Naive B cell (primary cell): ENCODE data around the gene TSPAN1. TPM values are rescaled to one million over a fixed set of nuclear protein-coding genes. Genes with fewer than 3 reads are reported as not detected.

Experiments used
- ATAC-seq, 2 donors: fragments of 150-1000 bp; cut with Tn5 transposase; 2 replicates each; pipeline ENCODE4 v1.10.0; 2021; ENCODE audit warnings: low read depth in 2 of 2, mild to moderate bottlenecking in 2 of 2, moderate library complexity in 2 of 2
- DNase-seq: peaks from one replicate; pipeline ENCODE4 v3.0.0; 2022
- H3K27ac Mint-ChIP-seq, 6 donors: one replicate each; pipeline ENCODE4 v1.8.0; 2020 to 2022; ENCODE audit warnings: mild to moderate bottlenecking in 6 of 6, mixed read lengths in 6 of 6, moderate library complexity in 5 of 6, inconsistent platforms in 2 of 6
- H3K27me3 Mint-ChIP-seq, 3 donors: one replicate each; pipeline ENCODE4 v1.8.0; 2021 to 2022; ENCODE audit warnings: mixed read lengths in 3 of 3, mild to moderate bottlenecking in 1 of 3
- H3K36me3 Mint-ChIP-seq, 2 donors: one replicate each; pipeline ENCODE4 v1.8.0; 2020 to 2022; ENCODE audit warnings: mixed read lengths in 2 of 2, inconsistent platforms in 1 of 2, mild to moderate bottlenecking in 1 of 2
- H3K4me1 Mint-ChIP-seq, 3 donors: one replicate each; pipeline ENCODE4 v1.8.0; 2020 to 2022; ENCODE audit warnings: mixed read lengths in 3 of 3, inconsistent platforms in 1 of 3, mild to moderate bottlenecking in 1 of 3, moderate library complexity in 1 of 3
- H3K4me3 Mint-ChIP-seq, 8 donors: one replicate each; pipeline ENCODE4 v1.8.0; 2020 to 2022; ENCODE audit warnings: mild to moderate bottlenecking in 8 of 8, mixed read lengths in 8 of 8, moderate library complexity in 8 of 8, inconsistent platforms in 2 of 8
- H3K9me3 Mint-ChIP-seq, 7 donors: one replicate each; pipeline ENCODE4 v1.8.0; 2020 to 2022; ENCODE audit warnings: mixed read lengths in 7 of 7, mild to moderate bottlenecking in 5 of 7, inconsistent platforms in 2 of 7, moderate library complexity in 1 of 7
- polyA plus RNA-seq, 6 donors: library from polyadenylated mRNA; unstranded; fragments of 300-500 nt; fragmentation: Illumina TruSeq; gene quantifications; one replicate each; pipeline ENCODE4 v1.2.3, GENCODE V29; 2021; ENCODE audit warnings: low read depth in 6 of 6

The TSPAN1 gene, protein sequence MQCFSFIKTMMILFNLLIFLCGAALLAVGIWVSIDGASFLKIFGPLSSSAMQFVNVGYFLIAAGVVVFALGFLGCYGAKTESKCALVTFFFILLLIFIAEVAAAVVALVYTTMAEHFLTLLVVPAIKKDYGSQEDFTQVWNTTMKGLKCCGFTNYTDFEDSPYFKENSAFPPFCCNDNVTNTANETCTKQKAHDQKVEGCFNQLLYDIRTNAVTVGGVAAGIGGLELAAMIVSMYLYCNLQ
- not detected for polyA plus RNA-seq

DNA sequence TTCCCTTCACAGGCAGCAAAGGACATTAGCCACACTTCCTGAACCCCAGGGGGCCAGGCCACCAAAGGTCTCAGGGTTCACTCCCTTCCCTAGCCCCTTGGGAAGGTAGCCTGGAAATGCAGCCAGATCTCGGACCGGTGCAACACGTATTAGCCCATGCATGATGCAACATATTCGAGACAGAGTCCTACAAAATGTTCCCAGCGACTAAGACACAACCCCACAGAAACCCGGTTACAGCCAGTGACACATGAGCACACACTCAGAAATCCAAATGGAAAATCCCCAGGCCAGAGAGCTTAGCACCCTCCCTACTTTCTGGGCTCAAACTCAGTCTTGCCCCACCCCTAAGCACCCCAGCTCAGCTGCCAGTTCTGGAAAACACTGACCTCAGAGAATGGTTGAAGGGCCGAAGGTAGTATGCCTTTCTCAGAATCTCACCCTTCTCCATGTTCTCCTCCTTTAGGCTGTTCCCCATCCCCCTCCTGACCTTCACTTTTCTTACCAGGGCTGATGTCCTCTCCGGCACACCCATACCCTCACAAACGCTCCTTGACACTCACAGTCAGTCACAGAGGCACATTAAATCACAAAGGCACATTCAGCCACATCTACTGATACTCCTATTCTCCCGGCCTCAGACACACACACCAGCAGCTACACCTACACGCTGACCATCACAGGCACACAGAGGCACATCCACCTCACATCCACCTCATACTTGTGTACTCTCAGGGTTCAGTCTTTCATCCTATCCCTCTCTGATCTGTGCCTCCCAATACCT, at the start of gene TSPAN1:
Gene TSPAN1, plus strand, starts transcription at position 640 of the 784 bp plus-strand sequence. CDS start 6,021 bp downstream, outside the sequence.
- no peaks in the 10 kb centered on the region for H3K9me3 Mint-ChIP-seq
- DNase-seq (no peak), ATAC-seq (no peak)
- no peaks in the 10 kb centered on the region for H3K36me3 Mint-ChIP-seq
- H3K4me1 Mint-ChIP-seq = peaks cover 4 to 8% (median 5%) of the 10 kb centered on the region in 3 donors
- no peak within 1 kb of the TSS for H3K27ac Mint-ChIP-seq
- H3K27me3 Mint-ChIP-seq = no peaks in the 10 kb centered on the region
- no peak within 1 kb of the TSS for H3K4me3 Mint-ChIP-seq

DNA sequence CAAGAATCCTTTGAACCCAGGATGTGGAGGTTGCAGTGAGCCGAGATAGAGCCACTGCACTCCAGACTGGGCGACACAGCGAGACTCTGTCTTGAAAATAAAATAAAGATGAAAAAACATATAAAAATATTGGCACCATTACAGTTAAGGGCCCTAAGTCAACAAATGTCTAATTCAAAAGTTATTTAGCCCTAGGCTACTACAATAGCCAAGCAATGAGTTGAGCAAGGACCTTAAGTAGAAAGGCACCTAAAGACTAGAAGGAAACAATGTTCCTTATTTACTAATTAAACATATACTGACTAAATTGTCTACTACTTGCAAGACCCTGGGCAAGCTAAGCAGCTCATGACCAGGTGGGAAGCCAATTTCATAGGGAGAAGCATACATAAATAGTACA, 46.5 kb upstream of the TSPAN1 start:
- H3K4me3 Mint-ChIP-seq = no peak overlapping the region
- peaks cover 15 to 29% (median 18%) of the 10 kb centered on the region in 3 donors for H3K4me1 Mint-ChIP-seq
- peaks cover 37 to 42% (median 41%) of the 10 kb centered on the region in 3 donors for H3K27me3 Mint-ChIP-seq
- DNase-seq = no peak
- no peak for ATAC-seq
- H3K27ac Mint-ChIP-seq = no peak overlapping the region
- peaks cover 0 to 3% (median 0%) of the 10 kb centered on the region in 7 donors for H3K9me3 Mint-ChIP-seq
- H3K36me3 Mint-ChIP-seq = no peaks in the 10 kb centered on the region

DNA sequence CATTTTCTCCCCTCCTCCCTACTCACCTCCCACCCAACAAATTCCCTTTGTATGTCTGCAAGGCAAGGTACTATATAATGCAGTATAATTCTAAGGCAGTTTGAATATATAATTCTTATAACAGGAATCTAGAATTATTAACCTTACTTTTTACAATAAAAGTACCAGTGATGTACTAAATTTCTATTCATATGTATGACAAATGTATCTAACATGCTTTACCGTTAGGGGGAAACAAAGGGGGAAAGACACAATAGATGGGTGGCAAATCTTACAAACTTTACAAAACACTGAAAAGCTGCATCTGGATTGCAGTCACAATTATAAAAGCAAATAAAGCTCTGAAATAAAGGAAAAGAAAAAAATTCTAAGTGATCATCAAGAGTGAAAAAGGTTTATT, 44.8 kb upstream of the TSPAN1 start:
- Mint-ChIP-seq H3K36me3 (no peaks in the 10 kb centered on the region), H3K4me1 (peaks cover 21 to 28% (median 24%) of the 10 kb centered on the region in 3 donors), H3K27ac (no peak overlapping the region), H3K27me3 (peaks cover 40 to 42% (median 41%) of the 10 kb centered on the region in 3 donors), H3K9me3 (peaks cover 0 to 3% (median 0%) of the 10 kb centered on the region in 7 donors), H3K4me3 (peak overlapping the region in 1 of 8 donors; percentile 65)
- ATAC-seq = no peak
- DNase-seq = no peak

- Mint-ChIP-seq H3K4me1 (peaks cover 21 to 28% (median 24%) of the 10 kb centered on the region in 3 donors), H3K36me3 (no peaks in the 10 kb centered on the region), H3K27me3 (peaks cover 40 to 42% (median 41%) of the 10 kb centered on the region in 3 donors), H3K9me3 (peaks cover 0 to 3% (median 0%) of the 10 kb centered on the region in 7 donors), H3K4me3 (peak overlapping the region in 2 of 8 donors; percentile 65 to 98), H3K27ac (no peak overlapping the region)
- ATAC-seq (no peak), DNase-seq (no peak)
Measured at GRCh38 chr1:46130606-46131005, 44.3 kb upstream of the TSPAN1 start.

DNA sequence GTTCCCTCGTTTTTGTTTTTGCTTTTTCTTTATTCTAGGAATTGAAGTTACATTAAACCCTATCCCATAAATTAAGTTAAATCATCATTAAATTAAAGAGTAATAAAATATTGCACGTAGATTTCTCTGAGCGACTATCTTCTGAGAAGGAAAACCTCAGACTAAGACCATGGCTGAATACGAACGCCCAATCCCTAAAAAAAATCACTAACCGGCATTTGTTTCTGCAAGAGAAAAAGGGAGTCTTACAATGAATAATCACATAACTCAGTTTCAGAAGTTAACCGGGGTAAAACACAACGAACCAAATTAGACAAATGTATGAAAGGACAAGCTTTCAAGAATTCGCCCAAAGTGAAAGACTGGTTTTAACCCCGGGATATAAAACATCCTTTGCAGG, 43.8 kb upstream of the TSPAN1 start:
- Mint-ChIP-seq H3K36me3 (no peaks in the 10 kb centered on the region), H3K4me3 (peak overlapping the region in 7 of 8 donors; percentile 35 to 99 (median 95))

GRCh38 chr1:46131712-46132528, 43.0 kb upstream of the TSPAN1 start:
- ATAC-seq = peak; percentile 24 to 31
- no peaks in the 10 kb centered on the region for H3K36me3 Mint-ChIP-seq
- H3K9me3 Mint-ChIP-seq = peaks cover 0 to 3% (median 0%) of the 10 kb centered on the region in 7 donors
- H3K4me1 Mint-ChIP-seq = peaks cover 21 to 28% (median 24%) of the 10 kb centered on the region in 3 donors
- peak; percentile 10 for DNase-seq
- H3K27ac Mint-ChIP-seq = peak overlapping the region in 5 of 6 donors; percentile 57 to 90 (median 82)
- peaks cover 41 to 50% (median 49%) of the 10 kb centered on the region in 3 donors for H3K27me3 Mint-ChIP-seq
- H3K4me3 Mint-ChIP-seq = peak overlapping the region; percentile 95 to 100 (median 98)

More for the DNA sequence above, 43.8 kb upstream of the TSPAN1 start:
- DNase-seq (no peak), ATAC-seq (no peak)
- H3K27ac Mint-ChIP-seq = peak overlapping the region in 1 of 6 donors; percentile 22
- H3K4me1 Mint-ChIP-seq = peaks cover 21 to 28% (median 24%) of the 10 kb centered on the region in 3 donors
- peaks cover 41 to 42% (median 42%) of the 10 kb centered on the region in 3 donors for H3K27me3 Mint-ChIP-seq
- H3K9me3 Mint-ChIP-seq = peaks cover 0 to 3% (median 0%) of the 10 kb centered on the region in 7 donors

DNA sequence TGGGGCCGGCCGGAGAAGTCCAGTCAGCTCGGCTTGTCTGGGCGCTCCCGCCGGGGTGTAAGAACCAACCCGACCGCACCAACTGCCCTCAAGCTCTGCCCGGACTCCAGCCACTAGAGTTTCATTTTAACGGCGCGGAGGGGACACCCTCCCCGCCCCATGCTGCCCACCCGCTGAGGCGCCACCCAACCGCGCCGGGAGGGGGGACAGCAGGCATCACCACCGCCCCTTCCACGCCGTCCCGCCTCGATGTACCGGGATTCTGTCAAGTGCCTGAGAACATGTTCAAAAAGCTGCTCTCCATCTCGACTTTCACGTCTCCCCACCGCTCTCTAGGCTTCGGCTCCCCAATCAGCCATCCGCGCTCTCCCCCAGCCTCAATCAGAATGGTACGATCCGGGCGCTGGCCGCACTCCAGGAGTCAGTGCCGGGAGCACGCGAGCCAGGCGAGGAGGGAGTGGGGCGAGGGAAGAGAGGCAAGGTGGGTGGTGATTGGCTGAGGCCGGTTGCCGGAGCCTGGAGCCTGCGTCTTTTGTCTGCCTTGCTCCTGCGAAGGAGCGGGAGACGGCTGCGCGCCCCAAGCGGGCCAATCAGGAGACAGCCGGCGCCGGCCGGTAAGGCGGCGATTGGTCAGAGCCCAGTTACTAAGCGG, 42.2 kb upstream of the TSPAN1 start, which contains the start of gene PIK3R3:
Gene PIK3R3, minus strand, starts transcription at position 101 of the 652 bp plus-strand sequence. CDS start 677 bp downstream, outside the sequence.
- Mint-ChIP-seq H3K4me1 (peaks cover 21 to 28% (median 24%) of the 10 kb centered on the region in 3 donors), H3K9me3 (peaks cover 0 to 3% (median 0%) of the 10 kb centered on the region in 7 donors), H3K27ac (peak within 1 kb of the TSS; percentile 85 to 96 (median 88)), H3K27me3 (peaks cover 41 to 54% (median 53%) of the 10 kb centered on the region in 3 donors), H3K36me3 (no peaks in the 10 kb centered on the region), H3K4me3 (peak within 1 kb of the TSS; percentile 95 to 100 (median 98))
- ATAC-seq (peak; percentile 87 to 91), DNase-seq (peak; percentile 76)

- DNase-seq = no peak
- peaks cover 0 to 3% (median 0%) of the 10 kb centered on the region in 7 donors for H3K9me3 Mint-ChIP-seq
- H3K27ac Mint-ChIP-seq = peak overlapping the region in 4 of 6 donors; percentile 85 to 93 (median 88)
- H3K4me3 Mint-ChIP-seq = peak overlapping the region; percentile 95 to 100 (median 98)
- H3K36me3 Mint-ChIP-seq = no peaks in the 10 kb centered on the region
- H3K4me1 Mint-ChIP-seq = peaks cover 21 to 28% (median 24%) of the 10 kb centered on the region in 3 donors
- peak; percentile 41 to 49 for ATAC-seq
- H3K27me3 Mint-ChIP-seq = peaks cover 41 to 54% (median 53%) of the 10 kb centered on the region in 3 donors
Measured at GRCh38 chr1:46133181-46133658, 41.7 kb upstream of the TSPAN1 start.

DNA sequence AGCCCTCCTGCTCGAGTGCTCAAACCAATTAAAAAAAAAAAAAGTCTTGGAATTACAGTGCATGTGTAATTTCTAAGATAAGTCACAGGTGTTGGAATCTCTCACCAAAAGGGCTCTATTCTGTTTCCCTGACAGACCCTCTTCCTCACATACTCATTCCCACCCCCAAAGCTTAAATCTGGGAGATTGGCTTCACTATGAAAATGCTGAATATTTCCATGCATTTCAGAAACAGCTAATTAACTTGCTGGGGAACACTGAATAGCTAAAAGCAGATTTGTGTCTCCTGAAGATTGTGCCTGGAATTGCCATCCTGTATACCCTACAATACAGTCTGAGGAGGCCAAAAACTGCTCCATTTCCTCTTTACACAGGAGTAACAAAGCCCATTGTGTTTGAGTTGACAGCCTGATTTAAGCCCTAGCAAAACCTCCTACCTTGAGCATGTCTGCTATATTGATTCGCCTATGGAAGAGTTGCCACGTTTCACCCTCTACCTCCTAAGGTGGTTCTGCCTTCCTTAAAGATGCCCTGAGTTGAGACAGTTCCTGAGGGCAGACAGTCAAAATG, 41.0 kb upstream of the TSPAN1 start:
- Mint-ChIP-seq H3K36me3 (no peaks in the 10 kb centered on the region), H3K27ac (no peak overlapping the region), H3K4me3 (peak overlapping the region; percentile 95 to 100 (median 98)), H3K4me1 (peaks cover 21 to 28% (median 24%) of the 10 kb centered on the region in 3 donors), H3K27me3 (peaks cover 37 to 58% (median 48%) of the 10 kb centered on the region in 3 donors), H3K9me3 (peaks cover 0 to 3% (median 0%) of the 10 kb centered on the region in 7 donors)
- ATAC-seq = no peak
- no peak for DNase-seq

DNA sequence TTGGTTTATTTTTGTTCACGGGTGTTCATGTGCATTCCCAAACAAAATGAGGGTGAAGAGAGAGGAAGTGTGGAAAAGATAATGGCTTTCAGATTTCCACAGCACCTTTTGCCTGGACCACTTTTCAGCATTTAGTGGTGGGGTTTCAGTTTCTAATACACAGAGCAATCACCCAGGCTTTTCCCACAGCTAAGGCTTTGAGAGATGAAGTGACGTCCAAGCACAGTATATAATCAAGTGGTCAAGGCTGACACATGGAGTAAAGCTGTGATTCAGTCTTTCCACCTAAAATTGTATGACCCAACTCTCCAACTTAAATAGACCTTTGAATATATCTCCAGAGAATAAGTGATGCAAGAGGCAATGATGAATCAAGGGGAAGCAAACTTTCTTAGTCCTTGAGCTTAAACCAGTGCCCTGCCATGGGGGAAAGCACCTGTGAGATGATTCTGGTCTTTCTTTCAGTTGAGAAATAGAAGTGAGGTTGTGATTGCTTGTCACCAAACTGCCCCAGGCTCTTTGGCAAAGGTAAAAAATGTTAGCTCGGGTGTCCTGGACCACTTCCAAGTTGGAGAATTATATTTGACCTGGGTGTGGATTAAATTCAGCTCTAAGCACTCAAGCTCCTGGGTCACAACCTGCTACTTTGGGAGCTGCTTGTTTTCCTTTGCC, 40.1 kb upstream of the TSPAN1 start:
- DNase-seq = no peak
- Mint-ChIP-seq H3K27me3 (peaks cover 37 to 60% (median 47%) of the 10 kb centered on the region in 3 donors), H3K4me1 (peaks cover 21 to 28% (median 24%) of the 10 kb centered on the region in 3 donors), H3K36me3 (no peaks in the 10 kb centered on the region), H3K27ac (no peak overlapping the region), H3K4me3 (peak overlapping the region in 1 of 8 donors; percentile 95), H3K9me3 (no peaks in the 10 kb centered on the region)
- no peak for ATAC-seq

DNA sequence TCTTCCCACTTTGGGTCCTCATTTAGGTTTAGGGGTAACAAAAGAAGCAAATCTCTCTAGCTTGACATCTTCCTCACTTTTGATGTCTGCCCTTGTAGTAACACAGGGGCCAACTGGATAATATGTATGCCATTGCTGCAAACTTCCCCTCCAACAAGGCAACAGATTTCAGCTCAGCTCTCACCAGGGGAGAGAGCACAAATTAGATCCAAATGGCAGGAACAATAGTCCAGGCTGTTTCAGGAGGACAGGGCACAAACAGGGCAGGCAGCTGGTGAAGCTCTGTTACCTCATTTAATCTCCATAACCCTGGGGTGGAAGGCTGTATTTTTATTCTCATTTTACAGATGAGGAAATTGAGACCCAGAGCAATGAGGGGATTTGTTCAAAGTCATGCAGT, 38.2 kb upstream of the TSPAN1 start:
- peaks cover 18 to 21% (median 19%) of the 10 kb centered on the region in 3 donors for H3K4me1 Mint-ChIP-seq
- ATAC-seq (no peak), DNase-seq (no peak)
- H3K27ac Mint-ChIP-seq = no peak overlapping the region
- no peaks in the 10 kb centered on the region for H3K9me3 Mint-ChIP-seq
- peak overlapping the region in 1 of 8 donors; percentile 4 for H3K4me3 Mint-ChIP-seq
- peaks cover 33 to 52% (median 40%) of the 10 kb centered on the region in 3 donors for H3K27me3 Mint-ChIP-seq
- H3K36me3 Mint-ChIP-seq = no peaks in the 10 kb centered on the region
